ENCODE results near the gene DOCK2.

DNA sequence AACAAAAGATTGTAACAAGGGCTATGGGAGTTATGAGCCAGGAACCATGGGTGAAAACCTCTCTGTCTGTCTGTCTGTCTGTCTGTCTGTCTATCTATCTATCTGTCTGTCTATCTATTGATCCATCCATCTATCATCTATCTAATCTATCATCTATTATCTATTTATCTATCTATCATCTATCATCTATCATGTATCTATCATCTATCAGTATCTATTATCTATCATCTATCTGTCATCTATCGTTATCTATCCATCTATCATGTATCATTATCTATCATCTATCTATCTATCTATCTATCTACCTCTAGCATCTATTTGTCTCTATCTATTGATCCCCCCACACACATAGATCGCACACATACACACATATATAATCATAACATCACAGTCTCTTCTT, 230.3 kb downstream of the DOCK2 start:
- TF ChIP-seq EZH2 (IDR thresholded peaks at IDR 0.05; ENCODE audit: insufficient read depth, poor library complexity, severe bottlenecking) = no peak
- TF ChIP-seq EZH2phosphoT487 (IDR thresholded peaks at IDR 0.05; ENCODE audit: insufficient read depth, low read depth) = no peak
